Measurements from ENCODE around the gene ZNF598. TPM values are rescaled to one million over a fixed set of nuclear protein-coding genes. Genes with fewer than 3 reads are reported as not detected.

ZNF598 gene
- total RNA-seq, 1 experiment from 2014 or later: 57.4 TPM

DNA sequence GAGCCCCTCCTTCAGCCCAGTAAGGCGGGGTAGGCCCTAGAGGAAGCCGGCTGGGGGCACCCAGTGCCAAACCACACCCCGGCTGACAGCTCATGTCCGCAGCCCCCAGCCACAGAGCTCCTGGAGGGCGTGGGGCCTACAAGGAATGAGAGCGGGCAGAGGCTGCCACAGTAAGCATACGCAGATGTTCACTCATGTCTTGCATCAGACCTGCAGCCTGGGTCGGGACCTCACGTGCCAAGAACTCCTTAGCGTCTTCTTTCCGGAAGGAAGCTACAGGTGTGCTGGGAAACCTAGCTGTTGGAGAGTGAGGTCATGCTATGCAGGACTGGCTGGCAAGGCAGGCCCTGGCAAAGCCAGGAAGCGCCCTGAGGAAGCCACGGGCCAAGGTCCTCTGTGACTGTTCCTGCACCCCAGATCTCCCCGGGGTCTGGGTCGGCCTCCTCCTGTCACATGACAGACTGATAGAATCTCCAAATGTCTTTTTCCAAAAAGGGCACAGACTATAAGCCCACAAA lies 1.6 kb downstream of the ZNF598 start:
- Histone ChIP-seq H3K4me1 (ENCODE audit: control insufficient read depth in 1 of 2, insufficient read depth in 2 of 2, low read length in 2 of 2) (peaks cover 28 to 62% of the 10 kb centered on the region in 2 experiments), H3K36me3 (ENCODE audit: control insufficient read depth in 1 of 2, insufficient read depth in 2 of 2, low read length in 2 of 2) (peaks cover 0 to 12% of the 10 kb centered on the region in 2 experiments; a peak in 2 of 4 replicates), H3K4me2 (ENCODE audit: low read length) (peak overlapping the region; percentile 92), H3K9ac (ENCODE audit: low read length) (peak overlapping the region; percentile 97), H3K79me2 (ENCODE audit: insufficient read depth, low read length) (peaks cover 72% of the 10 kb centered on the region), H3K27me3 (ENCODE audit: insufficient read depth, low read length) (no peaks in the 10 kb centered on the region), H3K4me3 (replicated peaks in 1 of 2; ENCODE audit: low read depth in 1 of 2, low read length in 2 of 2) (peak overlapping the region; percentile 79 to 87), H3K27ac (ENCODE audit: low read depth, low read length) (peak overlapping the region; percentile 92), H4K20me1 (ENCODE audit: insufficient read depth) (peaks cover 9% of the 10 kb centered on the region; the same call in 1 of the 2 replicates), H2AFZ (ENCODE audit: low read depth, low read length, poor library complexity, severe bottlenecking) (no peak overlapping the region), H3K9me2 (ENCODE audit: insufficient read depth) (no peaks in the 10 kb centered on the region), H3K9me3 (ENCODE audit: control insufficient read depth in 1 of 2, insufficient read depth in 1 of 2, low read depth in 1 of 2, low read length in 2 of 2) (no peaks in the 10 kb centered on the region)
- no peak for DNase-seq (ENCODE audit: low read depth, low spot score)
- intact Hi-C loops (cut with micrococcal nuclease): no loop called here
- no peak for TF ChIP-seq POLR2AphosphoS5 (IDR thresholded peaks at IDR 0.05; ENCODE audit: low read depth, low read length)
- TF ChIP-seq, protein P1, sequence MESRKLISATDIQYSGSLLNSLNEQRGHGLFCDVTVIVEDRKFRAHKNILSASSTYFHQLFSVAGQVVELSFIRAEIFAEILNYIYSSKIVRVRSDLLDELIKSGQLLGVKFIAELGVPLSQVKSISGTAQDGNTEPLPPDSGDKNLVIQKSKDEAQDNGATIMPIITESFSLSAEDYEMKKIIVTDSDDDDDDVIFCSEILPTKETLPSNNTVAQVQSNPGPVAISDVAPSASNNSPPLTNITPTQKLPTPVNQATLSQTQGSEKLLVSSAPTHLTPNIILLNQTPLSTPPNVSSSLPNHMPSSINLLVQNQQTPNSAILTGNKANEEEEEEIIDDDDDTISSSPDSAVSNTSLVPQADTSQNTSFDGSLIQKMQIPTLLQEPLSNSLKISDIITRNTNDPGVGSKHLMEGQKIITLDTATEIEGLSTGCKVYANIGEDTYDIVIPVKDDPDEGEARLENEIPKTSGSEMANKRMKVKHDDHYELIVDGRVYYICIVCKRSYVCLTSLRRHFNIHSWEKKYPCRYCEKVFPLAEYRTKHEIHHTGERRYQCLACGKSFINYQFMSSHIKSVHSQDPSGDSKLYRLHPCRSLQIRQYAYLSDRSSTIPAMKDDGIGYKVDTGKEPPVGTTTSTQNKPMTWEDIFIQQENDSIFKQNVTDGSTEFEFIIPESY (IDR thresholded peaks at IDR 0.05; ENCODE audit: extremely low read depth, insufficient replicate concordance, low read length): no peak
- no peak for TF ChIP-seq TCF7L2 (IDR thresholded peaks at IDR 0.05; ENCODE audit: borderline replicate concordance, extremely low read depth, insufficient read depth, insufficient read length)
- no peak for TF ChIP-seq SRF (IDR thresholded peaks at IDR 0.05; ENCODE audit: low read depth)
- TF ChIP-seq FOSL1 (IDR thresholded peaks at IDR 0.05; ENCODE audit: low read depth): no peak
- no peak for TF ChIP-seq ZNF274 (IDR thresholded peaks at IDR 0.05; ENCODE audit: low read depth, low read length)
- no peak for TF ChIP-seq EZH2 (IDR thresholded peaks at IDR 0.05)
- TF ChIP-seq ELF1 (IDR thresholded peaks at IDR 0.05; ENCODE audit: borderline replicate concordance, low read depth): no peak
- TF ChIP-seq YY1 (IDR thresholded peaks at IDR 0.05; ENCODE audit: extremely low read depth, insufficient replicate concordance, low read depth, low read length): no peak
- TF ChIP-seq CBX3 (IDR thresholded peaks at IDR 0.05; ENCODE audit: low read depth): no peak
- no peak for TF ChIP-seq RAD21 (IDR thresholded peaks at IDR 0.05; ENCODE audit: low read depth)
- TF ChIP-seq SP1 (IDR thresholded peaks at IDR 0.05; ENCODE audit: low read depth): no peak
- TF ChIP-seq, protein P2, sequence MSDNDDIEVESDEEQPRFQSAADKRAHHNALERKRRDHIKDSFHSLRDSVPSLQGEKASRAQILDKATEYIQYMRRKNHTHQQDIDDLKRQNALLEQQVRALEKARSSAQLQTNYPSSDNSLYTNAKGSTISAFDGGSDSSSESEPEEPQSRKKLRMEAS (IDR thresholded peaks at IDR 0.05): no peak
- TF ChIP-seq, protein P3, sequence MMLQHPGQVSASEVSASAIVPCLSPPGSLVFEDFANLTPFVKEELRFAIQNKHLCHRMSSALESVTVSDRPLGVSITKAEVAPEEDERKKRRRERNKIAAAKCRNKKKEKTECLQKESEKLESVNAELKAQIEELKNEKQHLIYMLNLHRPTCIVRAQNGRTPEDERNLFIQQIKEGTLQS (IDR thresholded peaks at IDR 0.05): no peak
- TF ChIP-seq, protein P4, sequence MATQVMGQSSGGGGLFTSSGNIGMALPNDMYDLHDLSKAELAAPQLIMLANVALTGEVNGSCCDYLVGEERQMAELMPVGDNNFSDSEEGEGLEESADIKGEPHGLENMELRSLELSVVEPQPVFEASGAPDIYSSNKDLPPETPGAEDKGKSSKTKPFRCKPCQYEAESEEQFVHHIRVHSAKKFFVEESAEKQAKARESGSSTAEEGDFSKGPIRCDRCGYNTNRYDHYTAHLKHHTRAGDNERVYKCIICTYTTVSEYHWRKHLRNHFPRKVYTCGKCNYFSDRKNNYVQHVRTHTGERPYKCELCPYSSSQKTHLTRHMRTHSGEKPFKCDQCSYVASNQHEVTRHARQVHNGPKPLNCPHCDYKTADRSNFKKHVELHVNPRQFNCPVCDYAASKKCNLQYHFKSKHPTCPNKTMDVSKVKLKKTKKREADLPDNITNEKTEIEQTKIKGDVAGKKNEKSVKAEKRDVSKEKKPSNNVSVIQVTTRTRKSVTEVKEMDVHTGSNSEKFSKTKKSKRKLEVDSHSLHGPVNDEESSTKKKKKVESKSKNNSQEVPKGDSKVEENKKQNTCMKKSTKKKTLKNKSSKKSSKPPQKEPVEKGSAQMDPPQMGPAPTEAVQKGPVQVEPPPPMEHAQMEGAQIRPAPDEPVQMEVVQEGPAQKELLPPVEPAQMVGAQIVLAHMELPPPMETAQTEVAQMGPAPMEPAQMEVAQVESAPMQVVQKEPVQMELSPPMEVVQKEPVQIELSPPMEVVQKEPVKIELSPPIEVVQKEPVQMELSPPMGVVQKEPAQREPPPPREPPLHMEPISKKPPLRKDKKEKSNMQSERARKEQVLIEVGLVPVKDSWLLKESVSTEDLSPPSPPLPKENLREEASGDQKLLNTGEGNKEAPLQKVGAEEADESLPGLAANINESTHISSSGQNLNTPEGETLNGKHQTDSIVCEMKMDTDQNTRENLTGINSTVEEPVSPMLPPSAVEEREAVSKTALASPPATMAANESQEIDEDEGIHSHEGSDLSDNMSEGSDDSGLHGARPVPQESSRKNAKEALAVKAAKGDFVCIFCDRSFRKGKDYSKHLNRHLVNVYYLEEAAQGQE (IDR thresholded peaks at IDR 0.05; ENCODE audit: low read depth): no peak
- no peak for ATAC-seq
- ChIA-PET POLR2A (interaction anchor here (0.6 to 1.4 kb wide), 3 partner anchors 10 to 147 kb away, joined by 3 read pairs; partner anchors contain the start of genes NPW and TRAF7), CTCF (interaction anchor here (1.2 kb wide), 1 partner anchor 132 kb away, joined by 5 read pairs; no protein-coding TSS in a partner anchor), RAD21 (ENCODE audit: low non-redundant PET in 1 of 2, low total read pairs in 2 of 2, uncharacterized antibody in 2 of 2, unreplicated experiment in 2 of 2) (interaction anchor here in 1 of 2 experiments (0.6 kb wide), 1 partner anchor 51 kb away, joined by 4 read pairs; no protein-coding TSS in a partner anchor)
- TSS peak; percentile 81 for BruUV-seq (replicated peaks)
